Ovary (tissue), 3 donors: Measurements from ENCODE around the gene COP1.

Experiments used
- EP300 ChIP-seq: sonication (generic); formaldehyde crosslinking; IDR thresholded peaks from one replicate; pipeline ENCODE4 v1.6.1; 2017; ENCODE audit warnings: antibody characterized with exemption
- POLR2A ChIP-seq: fragments of 450-650 bp; IDR thresholded peaks from one replicate; pipeline ENCODE4 v1.6.1; 2017; ENCODE audit warnings: antibody characterized with exemption, mild to moderate bottlenecking, moderate library complexity
- TF ChIP-seq, protein P1 (sequence below), 3 donors: fragments of 450-650 bp in 2 of 3; fragments of 200-600 bp in 1 of 3; IDR thresholded peaks; one replicate each; pipeline versions ENCODE4 v1.5.1 to v1.8.0; 2016 to 2022; ENCODE audit warnings: antibody characterized with exemption in 3 of 3, mild to moderate bottlenecking in 1 of 3
- donor health status: DM: no; HTN: no; CAD: no.

DNA sequence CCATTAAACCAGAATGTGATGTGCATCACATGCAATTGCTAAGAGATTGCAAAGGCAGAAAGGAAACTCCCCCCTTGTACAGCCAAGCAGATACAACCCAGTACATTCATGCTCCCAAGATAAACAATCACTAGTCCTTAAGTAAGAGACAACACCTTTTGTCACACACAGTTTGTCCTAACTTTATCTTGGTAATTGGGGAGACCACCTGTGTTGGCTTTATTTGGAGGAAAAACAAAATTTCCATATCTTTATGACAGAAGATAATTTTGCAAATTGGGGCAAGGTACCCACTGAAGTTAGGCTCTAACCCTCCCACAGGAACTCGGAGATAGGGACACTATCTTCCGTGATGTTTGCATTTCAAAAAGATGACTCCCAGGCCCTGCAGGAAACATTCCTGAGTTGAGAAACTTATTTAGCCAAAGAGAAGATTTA lies 288.7 kb downstream of the COP1 start:
- TF ChIP-seq POLR2A = no peak
- TF ChIP-seq, protein P1, sequence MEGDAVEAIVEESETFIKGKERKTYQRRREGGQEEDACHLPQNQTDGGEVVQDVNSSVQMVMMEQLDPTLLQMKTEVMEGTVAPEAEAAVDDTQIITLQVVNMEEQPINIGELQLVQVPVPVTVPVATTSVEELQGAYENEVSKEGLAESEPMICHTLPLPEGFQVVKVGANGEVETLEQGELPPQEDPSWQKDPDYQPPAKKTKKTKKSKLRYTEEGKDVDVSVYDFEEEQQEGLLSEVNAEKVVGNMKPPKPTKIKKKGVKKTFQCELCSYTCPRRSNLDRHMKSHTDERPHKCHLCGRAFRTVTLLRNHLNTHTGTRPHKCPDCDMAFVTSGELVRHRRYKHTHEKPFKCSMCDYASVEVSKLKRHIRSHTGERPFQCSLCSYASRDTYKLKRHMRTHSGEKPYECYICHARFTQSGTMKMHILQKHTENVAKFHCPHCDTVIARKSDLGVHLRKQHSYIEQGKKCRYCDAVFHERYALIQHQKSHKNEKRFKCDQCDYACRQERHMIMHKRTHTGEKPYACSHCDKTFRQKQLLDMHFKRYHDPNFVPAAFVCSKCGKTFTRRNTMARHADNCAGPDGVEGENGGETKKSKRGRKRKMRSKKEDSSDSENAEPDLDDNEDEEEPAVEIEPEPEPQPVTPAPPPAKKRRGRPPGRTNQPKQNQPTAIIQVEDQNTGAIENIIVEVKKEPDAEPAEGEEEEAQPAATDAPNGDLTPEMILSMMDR (IDR thresholded peaks at IDR 0.05) = no peak
- no peak for TF ChIP-seq EP300
